GM18498 (cell line): ENCODE data around the gene NDUFB7.
"Not testable (repeated sequence)": the region's sequence is repeated elsewhere in the genome, so short reads cannot be mapped to it uniquely, and the experiment has no call there.

Experiments used
- ATAC-seq: cut with Tn5 transposase; IDR thresholded peaks from one replicate; pipeline ENCODE4 v1.9.1; 2021; ENCODE audit warnings: mild to moderate bottlenecking, moderate library complexity; ENCODE audit not compliant: unreplicated experiment

Gene NDUFB7

GRCh38 chr19:14575428-14575980, 3.6 kb upstream of the NDUFB7 start:
- no peak for ATAC-seq

GRCh38 chr19:14570864-14571527, 870 bp downstream of the NDUFB7 start:
- no peak for ATAC-seq

GRCh38 chr19:14567079-14567478, 4.8 kb downstream of the NDUFB7 start:
- no peak for ATAC-seq

- no peak for ATAC-seq
Observed at GRCh38 chr19:14566712-14567077, 5.2 kb downstream of the NDUFB7 start.

- no peak for ATAC-seq
Observed at GRCh38 chr19:14565765-14566711, 5.8 kb downstream of the NDUFB7 start.

GRCh38 chr19:14565298-14565679, 6.6 kb downstream of the NDUFB7 start:
- ATAC-seq: no peak

GRCh38 chr19:14564652-14565297, 7.1 kb downstream of the NDUFB7 start:
- not testable (repeated sequence) for ATAC-seq

- no peak for ATAC-seq
Observed at GRCh38 chr19:14563989-14564651, 7.7 kb downstream of the NDUFB7 start.

- no peak for ATAC-seq
Observed at GRCh38 chr19:14563590-14563926, 8.3 kb downstream of the NDUFB7 start.

GRCh38 chr19:14562660-14563589, 8.9 kb downstream of the NDUFB7 start:
- no peak for ATAC-seq

GRCh38 chr19:14561847-14562351, 10.0 kb downstream of the NDUFB7 start:
- no peak for ATAC-seq

GRCh38 chr19:14561249-14561648, 10.6 kb downstream of the NDUFB7 start:
- no peak for ATAC-seq

GRCh38 chr19:14560776-14561108, 11.1 kb downstream of the NDUFB7 start:
- no peak for ATAC-seq

GRCh38 chr19:14559916-14560775, 11.7 kb downstream of the NDUFB7 start:
- ATAC-seq: no peak

- ATAC-seq: no peak
Observed at GRCh38 chr19:14558370-14559066, 13.3 kb downstream of the NDUFB7 start.

- ATAC-seq: no peak
Observed at GRCh38 chr19:14556662-14557188, 15.1 kb downstream of the NDUFB7 start.

- no peak for ATAC-seq
Observed at GRCh38 chr19:14555918-14556661, 15.8 kb downstream of the NDUFB7 start.
